IMR-90 (cell line): ENCODE measurements around the gene ATP1A3. TPM values are rescaled to one million over a fixed set of nuclear protein-coding genes. Genes with fewer than 3 reads are reported as not detected.

Source experiments
- ATAC-seq: fragments of 200-7000 bp; cut with Tn5 transposase; 2 replicates; pipeline ENCODE4 v1.9.1; 2020; ENCODE audit warnings: low read depth, mild to moderate bottlenecking, moderate library complexity
- BruUV-seq: library from RNA; stranded (reverse); fragments of 400-500 nt; replicated peaks from 2 replicates; lab custom pipeline; 2021; lab: Mats Ljungman, UMichigan
- CTCF ChIA-PET: fragments of 300-600 bp; formaldehyde crosslinking; extraction: SDS; loops from one replicate; lab custom pipeline; 2021; ENCODE audit warnings: antibody characterized with exemption; lab: Yijun Ruan, JAX
- POLR2A ChIA-PET: fragments of 300-600 bp; sonication (Branson Sonifier 250); formaldehyde crosslinking; loops from one replicate; lab custom pipeline; 2022; ENCODE audit warnings: antibody characterized with exemption; ENCODE audit not compliant: unreplicated experiment; lab: Charles Lee
- DNase-seq: peaks from one replicate; pipeline ENCODE4 v3.0.0; 2013
- H2AFZ ChIP-seq: replicated peaks from 2 replicates; pipeline ENCODE3; 2013; ENCODE audit warnings: low read length, mild to moderate bottlenecking; ENCODE audit not compliant: poor library complexity
- H2AK5ac ChIP-seq: 2 replicates; pipeline ENCODE4 v1.6.1; 2013; ENCODE audit warnings: low read depth, low read length, inconsistent platforms
- H2AK9ac ChIP-seq: replicated peaks from 2 replicates; pipeline ENCODE3; 2013; ENCODE audit warnings: mild to moderate bottlenecking, low read depth, low read length, moderate library complexity; ENCODE audit not compliant: poor library complexity
- H2BK120ac ChIP-seq: 2 replicates; pipeline ENCODE4 v1.6.1; 2013; ENCODE audit warnings: low read depth, low read length, inconsistent platforms
- H2BK15ac ChIP-seq: 3 replicates; pipeline ENCODE4 v1.6.1; 2013; ENCODE audit warnings: low read depth, low read length, inconsistent platforms
- H2BK20ac ChIP-seq: 2 replicates; pipeline ENCODE4 v1.6.1; 2013; ENCODE audit warnings: low read depth, mild to moderate bottlenecking, inconsistent platforms, low read length, moderate library complexity
- H2BK5ac ChIP-seq: 2 replicates; pipeline ENCODE4 v1.6.1; 2013; ENCODE audit warnings: mild to moderate bottlenecking, low read depth, low read length, inconsistent platforms; ENCODE audit not compliant: poor library complexity, severe bottlenecking
- H3K14ac ChIP-seq: replicated peaks from 2 replicates; pipeline ENCODE4 v1.6.1; 2013; ENCODE audit warnings: low read depth, low read length, inconsistent platforms
- H3K18ac ChIP-seq: 2 replicates; pipeline ENCODE4 v1.6.1; 2013; ENCODE audit warnings: low read depth, low read length, control low read depth
- H3K23ac ChIP-seq: 2 replicates; pipeline ENCODE4 v1.6.1; 2013; ENCODE audit warnings: low read depth, low read length, inconsistent platforms
- H3K27ac ChIP-seq: 2 replicates; pipeline ENCODE4 v1.5.1; 2013; ENCODE audit warnings: mild to moderate bottlenecking, control low read depth, low read length; ENCODE audit not compliant: insufficient read depth
- H3K27me3 ChIP-seq: 2 replicates; pipeline ENCODE4 v1.6.1; 2013; ENCODE audit warnings: low read length; ENCODE audit not compliant: control insufficient read depth, insufficient read depth
- H3K36me3 ChIP-seq: 2 replicates; pipeline ENCODE4 v1.6.1; 2013; ENCODE audit warnings: low read length, mixed read lengths; ENCODE audit not compliant: control insufficient read depth, insufficient read depth
- H3K4ac ChIP-seq: 2 replicates; pipeline ENCODE4 v1.6.1; 2013; ENCODE audit warnings: low read depth, low read length, inconsistent platforms
- H3K4me1 ChIP-seq: 2 replicates; pipeline ENCODE4 v1.6.1; 2013; ENCODE audit warnings: low read length, mixed read lengths; ENCODE audit not compliant: control insufficient read depth, insufficient read depth
- H3K4me2 ChIP-seq: 2 replicates; pipeline ENCODE4 v1.6.1; 2013; ENCODE audit warnings: low read depth, mild to moderate bottlenecking, control low read depth, low read length, moderate library complexity
- H3K4me3 ChIP-seq: 2 replicates; pipeline ENCODE4 v1.5.1; 2013; ENCODE audit warnings: low read depth, mild to moderate bottlenecking, control low read depth, low read length, moderate library complexity; ENCODE audit not compliant: insufficient read depth
- H3K56ac ChIP-seq: 2 replicates; pipeline ENCODE4 v1.6.1; 2013; ENCODE audit warnings: low read length, inconsistent platforms; ENCODE audit not compliant: insufficient read depth; ENCODE audit errors: extremely low read depth
- H3K79me1 ChIP-seq, 2 experiments: 2 replicates each; pipeline ENCODE4 v1.6.1; 2013; ENCODE audit warnings: low read length in 2 of 2, inconsistent platforms in 1 of 2, low read depth in 1 of 2
- H3K9ac ChIP-seq: 2 replicates; pipeline ENCODE4 v1.6.1; 2013; ENCODE audit warnings: low read depth, low read length, control low read depth
- H3K9me1 ChIP-seq: 2 replicates; pipeline ENCODE4 v1.6.1; 2013; ENCODE audit warnings: low read length, inconsistent platforms; ENCODE audit not compliant: insufficient read depth
- H3K9me3 ChIP-seq: 2 replicates; pipeline ENCODE4 v1.6.1; 2013; ENCODE audit warnings: low read length; ENCODE audit not compliant: control insufficient read depth, insufficient read depth
- H4K20me1 ChIP-seq: 2 replicates; pipeline ENCODE4 v1.6.1; 2013; ENCODE audit warnings: low read length, inconsistent platforms; ENCODE audit not compliant: insufficient read depth
- H4K5ac ChIP-seq: 2 replicates; pipeline ENCODE4 v1.6.1; 2013; ENCODE audit warnings: mild to moderate bottlenecking, low read depth, low read length, control low read depth
- H4K8ac ChIP-seq, 2 experiments: 2 replicates each; pipeline ENCODE4 v1.6.1; 2013; ENCODE audit warnings: low read depth in 2 of 2, low read length in 2 of 2, control low read depth in 1 of 2, inconsistent platforms in 1 of 2
- H4K91ac ChIP-seq: 2 replicates; pipeline ENCODE4 v1.6.1; 2013; ENCODE audit warnings: low read depth, low read length, inconsistent platforms; ENCODE audit not compliant: insufficient read depth
- BHLHE40 ChIP-seq: fragments of 150-350 bp; IDR thresholded peaks from 2 replicates; pipeline ENCODE4 v1.6.1; 2016; ENCODE audit warnings: mild to moderate bottlenecking, low read depth, low read length
- CHD1 ChIP-seq: IDR thresholded peaks from 2 replicates; pipeline ENCODE4 v1.6.1; 2012; ENCODE audit warnings: low read depth, low read length, improper control_type of control experiment
- MAZ ChIP-seq: IDR thresholded peaks from 2 replicates; pipeline ENCODE4 v1.6.1; 2012; ENCODE audit warnings: low read depth, mild to moderate bottlenecking, low read length, improper control_type of control experiment, moderate library complexity, borderline replicate concordance
- POLR2A ChIP-seq: IDR thresholded peaks from 2 replicates; pipeline ENCODE4 v1.6.1; 2012; ENCODE audit warnings: mild to moderate bottlenecking, low read depth, low read length
- RAD21 ChIP-seq: IDR thresholded peaks from 2 replicates; pipeline ENCODE4 v1.6.1; 2012; ENCODE audit warnings: low read length, improper control_type of control experiment
- RCOR1 ChIP-seq: IDR thresholded peaks from 2 replicates; pipeline ENCODE4 v1.6.1; 2012; ENCODE audit warnings: mild to moderate bottlenecking, low read length, improper control_type of control experiment; ENCODE audit not compliant: insufficient replicate concordance
- RFX5 ChIP-seq: IDR thresholded peaks from 2 replicates; pipeline ENCODE4 v1.8.0; 2012; ENCODE audit warnings: low read depth, mild to moderate bottlenecking, low read length, moderate library complexity
- SMC3 ChIP-seq: fragments of 150-350 bp; IDR thresholded peaks from 2 replicates; pipeline ENCODE4 v1.6.1; 2016; ENCODE audit warnings: low read depth, mild to moderate bottlenecking, antibody characterized with exemption, low read length, moderate library complexity
- WGBS, 2 experiments: methylation state at CpG; one replicate each; pipeline versions ENCODE4 v1.1.5 to v1.1.7; 2013; ENCODE audit warnings: missing lambda C conversion rate in 2 of 2; ENCODE audit not compliant: insufficient read length in 1 of 2; ENCODE audit errors: extremely low coverage in 2 of 2; 5-methylcytosine and 5-hydroxymethylcytosine counted together
- dilution Hi-C: fragments of 300-500 bp; cut with HindIII; formaldehyde crosslinking; loops from one replicate; pipeline ENCODE4 v1.14.3; 2018; ENCODE audit warnings: low sequenced_read_pairs; ENCODE audit not compliant: unreplicated experiment
- in situ Hi-C: fragments of 300-500 bp; cut with MboI; formaldehyde crosslinking; loops from 3 replicates; pipeline ENCODE4 v1.14.3; 2019; ENCODE audit warnings: low sequenced_read_pairs, inconsistent platforms, mixed read lengths
- intact Hi-C: fragments of 100-400 bp; cut with micrococcal nuclease; formaldehyde crosslinking; loops from 2 replicates; pipeline ENCODE4 v1.10.0; 2022
- polyA plus RNA-seq, 3 experiments: library from polyadenylated mRNA; depleted of rRNA; stranded (reverse); fragments of >200 nt; gene quantifications; 2 replicates each; pipeline ENCODE4 v1.2.3, GENCODE V29; 2012; ENCODE audit warnings: low replicate concordance in 1 of 3
- total RNA-seq: library from RNA; depleted of rRNA; stranded (reverse); fragments of >200 nt; gene quantifications from 2 replicates; pipeline ENCODE4 v1.2.3, GENCODE V29; 2012
- TF ChIP-seq, protein P1 (sequence below): conservative IDR thresholded peaks from 2 replicates; pipeline ENCODE4 v1.5.1; 2012; ENCODE audit warnings: mild to moderate bottlenecking, low read depth, low read length, improper control_type of control experiment
- TF ChIP-seq, protein P2 (sequence below): fragments of 150-350 bp; IDR thresholded peaks from 2 replicates; pipeline ENCODE4 v1.6.1; 2017; ENCODE audit warnings: mild to moderate bottlenecking, antibody characterized with exemption, low read length, low read depth

The ATP1A3 gene
- total and polyA plus RNA-seq, 2 of the 4 experiments (the other 2 are of a cell fraction) = under 0.01 to 0.12 TPM

DNA sequence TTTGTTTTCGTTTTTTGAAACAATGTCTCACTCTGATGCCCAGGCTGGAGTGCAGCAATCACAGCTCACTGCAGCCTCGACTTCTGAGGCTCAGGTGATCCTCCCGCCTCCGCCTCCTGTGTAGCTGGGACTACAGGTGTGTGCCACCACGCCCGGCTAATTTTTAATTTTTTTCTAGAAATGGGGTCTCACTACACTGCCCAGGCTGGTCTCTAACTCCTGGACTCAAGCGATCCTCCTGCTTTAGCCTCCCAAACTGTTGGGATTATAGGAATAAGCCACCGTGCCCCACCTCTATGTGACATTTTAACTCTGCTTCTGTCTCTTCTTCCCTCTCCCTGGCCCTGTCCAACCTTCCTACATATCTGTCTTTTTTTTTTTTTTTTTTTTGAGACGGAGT lies 5.1 kb downstream of the ATP1A3 start:
- H3K36me3 ChIP-seq = no peaks in the 10 kb centered on the region
- WGBS, 2 experiments = 94% methylated on average over 3 of the region's 9 CpGs; no CpG with 5 or more reads in 1 of the 2 experiments
- CTCF ChIA-PET = no interaction called here

More for the DNA sequence above, 5.1 kb downstream of the ATP1A3 start:
- H4K20me1 ChIP-seq = no peaks in the 10 kb centered on the region
- intact Hi-C loops (no loop called here), dilution Hi-C loops (no loop called here), in situ Hi-C loops (no loop called here)
- no peak overlapping the region for H3K56ac ChIP-seq
- no peaks in the 10 kb centered on the region for H3K79me1 ChIP-seq
- no peaks in the 10 kb centered on the region for H3K4me1 ChIP-seq
- no peak overlapping the region for H4K5ac ChIP-seq
- H3K14ac ChIP-seq = no peak overlapping the region
- no peak overlapping the region for H2BK15ac ChIP-seq
- no peak overlapping the region for H3K23ac ChIP-seq
- H2BK120ac ChIP-seq = no peak overlapping the region
- H3K18ac ChIP-seq = no peak overlapping the region
- POLR2A ChIA-PET = no interaction called here
- no peak overlapping the region for H3K9ac ChIP-seq
- ATAC-seq (no peak), DNase-seq (no peak)
- no peak overlapping the region for H4K91ac ChIP-seq
- no peak overlapping the region for H4K8ac ChIP-seq
- H2BK5ac ChIP-seq = no peak overlapping the region
- H3K4me3 ChIP-seq = no peak overlapping the region
- no peaks in the 10 kb centered on the region; the same call in 1 of the 2 replicates for H3K9me1 ChIP-seq
- no peak for TF ChIP-seq BHLHE40
- TF ChIP-seq SMC3 = no peak
- no peak for TF ChIP-seq RAD21
- TF ChIP-seq MAZ = no peak
- no peak for TF ChIP-seq RFX5
- no peak for TF ChIP-seq POLR2A
- TF ChIP-seq RCOR1 = no peak
- TF ChIP-seq, protein P1, sequence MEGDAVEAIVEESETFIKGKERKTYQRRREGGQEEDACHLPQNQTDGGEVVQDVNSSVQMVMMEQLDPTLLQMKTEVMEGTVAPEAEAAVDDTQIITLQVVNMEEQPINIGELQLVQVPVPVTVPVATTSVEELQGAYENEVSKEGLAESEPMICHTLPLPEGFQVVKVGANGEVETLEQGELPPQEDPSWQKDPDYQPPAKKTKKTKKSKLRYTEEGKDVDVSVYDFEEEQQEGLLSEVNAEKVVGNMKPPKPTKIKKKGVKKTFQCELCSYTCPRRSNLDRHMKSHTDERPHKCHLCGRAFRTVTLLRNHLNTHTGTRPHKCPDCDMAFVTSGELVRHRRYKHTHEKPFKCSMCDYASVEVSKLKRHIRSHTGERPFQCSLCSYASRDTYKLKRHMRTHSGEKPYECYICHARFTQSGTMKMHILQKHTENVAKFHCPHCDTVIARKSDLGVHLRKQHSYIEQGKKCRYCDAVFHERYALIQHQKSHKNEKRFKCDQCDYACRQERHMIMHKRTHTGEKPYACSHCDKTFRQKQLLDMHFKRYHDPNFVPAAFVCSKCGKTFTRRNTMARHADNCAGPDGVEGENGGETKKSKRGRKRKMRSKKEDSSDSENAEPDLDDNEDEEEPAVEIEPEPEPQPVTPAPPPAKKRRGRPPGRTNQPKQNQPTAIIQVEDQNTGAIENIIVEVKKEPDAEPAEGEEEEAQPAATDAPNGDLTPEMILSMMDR = no peak
- no peak for TF ChIP-seq CHD1
- TF ChIP-seq, protein P2, sequence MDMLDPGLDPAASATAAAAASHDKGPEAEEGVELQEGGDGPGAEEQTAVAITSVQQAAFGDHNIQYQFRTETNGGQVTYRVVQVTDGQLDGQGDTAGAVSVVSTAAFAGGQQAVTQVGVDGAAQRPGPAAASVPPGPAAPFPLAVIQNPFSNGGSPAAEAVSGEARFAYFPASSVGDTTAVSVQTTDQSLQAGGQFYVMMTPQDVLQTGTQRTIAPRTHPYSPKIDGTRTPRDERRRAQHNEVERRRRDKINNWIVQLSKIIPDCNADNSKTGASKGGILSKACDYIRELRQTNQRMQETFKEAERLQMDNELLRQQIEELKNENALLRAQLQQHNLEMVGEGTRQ = no peak
- no peak overlapping the region for H3K27ac ChIP-seq
- H2AK9ac ChIP-seq = no peak overlapping the region
- no peak overlapping the region for H3K4me2 ChIP-seq
- no peak overlapping the region for H2BK20ac ChIP-seq
- H2AK5ac ChIP-seq = no peak overlapping the region
- H2AFZ ChIP-seq = no peak overlapping the region
- peaks cover 38% of the 10 kb centered on the region for H3K27me3 ChIP-seq
- no peak overlapping the region for H3K4ac ChIP-seq
- no peaks in the 10 kb centered on the region for H3K9me3 ChIP-seq
- no TSS peak for BruUV-seq
